WI38 (cell line): ENCODE measurements around the gene EHD1.

Source experiments
- H3K4me3 ChIP-seq: 2 replicates; pipeline ENCODE4 v1.5.1; 2011; ENCODE audit warnings: low read depth, mild to moderate bottlenecking, control low read depth, low read length
- TF ChIP-seq, protein P1 (sequence below): IDR thresholded peaks from 2 replicates; pipeline ENCODE4 v1.5.1; 2012; ENCODE audit warnings: low read depth, mild to moderate bottlenecking, control low read depth, low read length

The EHD1 gene

GRCh38 chr11:64809781-64810241 lies 68.6 kb downstream of the EHD1 start:
- TF ChIP-seq, protein P1, sequence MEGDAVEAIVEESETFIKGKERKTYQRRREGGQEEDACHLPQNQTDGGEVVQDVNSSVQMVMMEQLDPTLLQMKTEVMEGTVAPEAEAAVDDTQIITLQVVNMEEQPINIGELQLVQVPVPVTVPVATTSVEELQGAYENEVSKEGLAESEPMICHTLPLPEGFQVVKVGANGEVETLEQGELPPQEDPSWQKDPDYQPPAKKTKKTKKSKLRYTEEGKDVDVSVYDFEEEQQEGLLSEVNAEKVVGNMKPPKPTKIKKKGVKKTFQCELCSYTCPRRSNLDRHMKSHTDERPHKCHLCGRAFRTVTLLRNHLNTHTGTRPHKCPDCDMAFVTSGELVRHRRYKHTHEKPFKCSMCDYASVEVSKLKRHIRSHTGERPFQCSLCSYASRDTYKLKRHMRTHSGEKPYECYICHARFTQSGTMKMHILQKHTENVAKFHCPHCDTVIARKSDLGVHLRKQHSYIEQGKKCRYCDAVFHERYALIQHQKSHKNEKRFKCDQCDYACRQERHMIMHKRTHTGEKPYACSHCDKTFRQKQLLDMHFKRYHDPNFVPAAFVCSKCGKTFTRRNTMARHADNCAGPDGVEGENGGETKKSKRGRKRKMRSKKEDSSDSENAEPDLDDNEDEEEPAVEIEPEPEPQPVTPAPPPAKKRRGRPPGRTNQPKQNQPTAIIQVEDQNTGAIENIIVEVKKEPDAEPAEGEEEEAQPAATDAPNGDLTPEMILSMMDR = no peak
- peak overlapping the region; percentile 71 for H3K4me3 ChIP-seq

DNA sequence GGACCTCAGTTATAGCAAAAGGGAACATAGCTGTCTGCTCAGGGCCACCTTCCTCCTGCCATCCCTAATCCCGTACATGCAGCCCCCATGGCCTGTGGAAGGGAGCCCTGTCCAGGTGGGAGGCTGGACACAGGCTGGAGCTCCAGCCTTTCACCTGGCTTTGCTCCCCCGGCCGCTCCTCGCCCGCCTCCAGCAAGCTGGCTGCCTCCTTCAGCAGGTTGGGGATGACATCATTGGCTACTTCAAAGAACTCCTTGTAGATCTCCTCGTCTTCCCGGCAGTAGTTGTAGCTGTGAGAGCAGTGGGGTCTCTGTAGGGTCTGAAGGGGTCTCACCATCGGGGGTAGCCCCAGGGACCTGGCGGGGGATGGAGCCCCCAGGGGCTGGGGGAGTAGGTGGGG lies 72.9 kb downstream of the EHD1 start:
- H3K4me3 ChIP-seq = no peak overlapping the region
- TF ChIP-seq, protein P1 = no peak

GRCh38 chr11:64804346-64805210 lies 73.8 kb downstream of the EHD1 start:
- TF ChIP-seq, protein P1 = no peak
- H3K4me3 ChIP-seq = no peak overlapping the region

- TF ChIP-seq, protein P1 = no peak
- peak overlapping the region; percentile 77 for H3K4me3 ChIP-seq
Measured at GRCh38 chr11:64803846-64804345, 74.5 kb downstream of the EHD1 start.

- TF ChIP-seq, protein P1 = no peak
- peak within 1 kb of the TSS; percentile 77 for H3K4me3 ChIP-seq
Measured at GRCh38 chr11:64803158-64803845, 75.1 kb downstream of the EHD1 start, which contains the start of gene MAP4K2. TSS of gene MAP4K2 (minus strand) at chr11:64803214. CDS start at chr11:64803149, 65 bp downstream.

- TF ChIP-seq, protein P1 = no peak
- peak overlapping the region; percentile 57 for H3K4me3 ChIP-seq
Measured at GRCh38 chr11:64802370-64803157, 75.9 kb downstream of the EHD1 start.
